NOMO-1 treated with DMSO at 0.1 percent for 48 hours (cell line): ENCODE data around the gene CCDC116.
A peak's percentile ranks its signal among the peaks of the same experiment; 100 is the strongest.
"Not testable (repeated sequence)": the region's sequence is repeated elsewhere in the genome, so short reads cannot be mapped to it uniquely, and the experiment has no call there.

Source experiments
- DNase-seq: peaks from one replicate; lab custom pipeline; 2025; ENCODE audit not compliant: unreplicated experiment; lab: John Stamatoyannopoulos, UW

CCDC116 gene

GRCh38 chr22:21629255-21630149 lies 3.1 kb upstream of the CCDC116 start, which contains the start of gene YDJC:
Gene YDJC, minus strand, starts transcription at chr22:21630022. Its CDS starts 8 bp downstream, at chr22:21630014.
- DNase-seq: peak; percentile 94

GRCh38 chr22:21631025-21631424 lies 1.5 kb upstream of the CCDC116 start:
- DNase-seq: no peak

DNA sequence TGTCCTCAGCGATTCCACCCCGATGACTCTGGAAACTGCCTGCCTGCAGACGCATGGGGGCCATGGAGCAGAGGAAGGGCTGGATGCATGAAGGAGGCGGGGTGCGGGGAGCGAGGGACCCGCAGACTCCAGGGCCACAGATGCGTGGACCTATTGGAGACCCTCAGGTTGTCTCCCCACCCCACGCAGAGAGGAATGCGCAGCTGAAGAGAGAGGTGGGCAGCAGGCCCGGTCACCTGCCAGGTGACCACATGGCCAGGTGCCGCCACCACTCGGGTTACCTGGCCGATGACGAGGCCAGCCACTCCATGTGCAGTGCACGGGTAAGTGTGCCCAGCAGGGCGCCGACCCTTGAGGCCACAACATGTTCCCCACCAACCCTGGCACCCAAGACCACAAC lies 371 bp downstream of the CCDC116 start:
- DNase-seq: no peak

DNA sequence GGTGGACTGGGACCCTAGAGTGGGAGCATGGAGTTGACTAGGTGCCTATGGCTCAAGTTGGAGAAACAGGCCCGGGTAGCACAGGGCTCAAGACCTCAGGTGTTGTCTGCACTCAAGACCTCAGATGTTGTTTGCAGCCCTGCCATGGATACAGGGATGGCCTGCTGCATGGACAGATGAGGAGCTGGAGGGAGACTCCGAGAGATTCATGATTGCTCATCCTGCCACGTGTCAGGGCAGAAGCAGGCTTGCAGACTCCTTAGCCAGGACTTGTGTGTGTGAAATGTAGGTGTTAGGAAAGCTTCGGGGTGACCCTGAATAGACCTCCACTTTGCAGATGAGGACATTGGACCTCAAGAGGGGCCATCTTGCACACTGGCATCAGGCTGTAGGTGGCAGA lies 921 bp downstream of the CCDC116 start:
- DNase-seq: no peak

DNA sequence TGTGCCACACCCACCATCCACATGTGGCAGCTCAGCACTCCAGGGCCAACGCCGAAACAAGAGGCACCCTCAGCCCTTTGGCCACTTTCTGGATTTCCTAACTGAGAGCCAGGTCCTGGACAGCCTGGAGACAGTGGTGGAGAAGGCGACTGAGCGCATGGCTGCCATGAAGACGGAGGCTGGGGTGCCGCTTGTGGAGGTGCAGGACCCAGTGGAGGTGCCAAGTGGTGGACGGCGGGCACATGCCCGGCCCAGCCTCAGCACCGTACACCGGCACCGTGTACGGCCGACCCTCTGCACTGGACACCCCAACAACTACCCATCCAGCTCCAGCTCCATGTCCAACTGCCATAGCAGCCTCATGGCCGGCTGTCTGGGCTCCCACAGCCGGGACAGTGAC lies 1.5 kb downstream of the CCDC116 start:
- no peak for DNase-seq

DNA sequence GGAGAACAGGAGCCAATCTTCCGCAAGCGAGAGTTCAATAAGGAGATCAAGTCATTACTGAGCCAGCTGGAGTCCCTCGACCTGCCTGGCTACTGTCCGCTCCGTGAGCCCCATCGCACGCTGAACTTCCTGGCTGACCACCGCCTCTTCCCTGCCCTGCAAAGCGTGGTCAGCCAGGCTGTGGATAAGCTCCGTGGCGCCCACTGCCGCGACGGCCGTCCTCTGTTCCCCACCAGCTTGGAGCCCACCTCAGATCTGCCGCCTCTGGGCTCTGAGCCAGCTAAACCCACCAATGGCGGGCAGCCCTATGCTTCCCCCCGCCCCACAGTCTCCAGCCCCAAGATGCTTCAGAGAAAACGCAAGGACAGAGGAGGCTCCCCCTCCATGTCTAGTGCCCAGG lies 2.3 kb downstream of the CCDC116 start:
- DNase-seq: no peak

GRCh38 chr22:21635771-21636510 lies 3.4 kb downstream of the CCDC116 start:
- DNase-seq: no peak

- DNase-seq: no peak
Measured at GRCh38 chr22:21636629-21637218, 4.2 kb downstream of the CCDC116 start.

DNA sequence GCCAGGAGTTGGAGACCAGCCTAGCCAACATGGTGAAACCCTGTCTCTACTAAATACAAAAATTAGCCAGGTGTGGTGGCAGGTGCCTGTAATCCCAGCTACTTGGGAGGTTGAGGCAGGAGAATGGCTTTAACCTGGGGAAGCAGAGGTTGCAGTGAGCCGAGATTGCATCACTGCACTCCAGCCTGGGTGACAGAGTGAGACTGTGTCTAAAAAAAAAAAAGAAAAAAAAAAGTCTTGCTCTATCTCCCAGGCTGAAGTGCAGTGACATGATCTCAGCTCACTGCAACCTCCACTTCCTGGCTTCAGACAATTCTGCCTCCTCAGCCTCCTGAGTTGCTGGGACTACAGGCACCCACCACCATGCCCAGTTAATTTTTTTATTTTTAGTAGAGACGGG lies 4.9 kb downstream of the CCDC116 start:
- DNase-seq: not testable (repeated sequence)

GRCh38 chr22:21639359-21639758 lies 6.8 kb downstream of the CCDC116 start:
- no peak for DNase-seq

- DNase-seq: no peak
Measured at GRCh38 chr22:21640810-21641209, 8.2 kb downstream of the CCDC116 start.

GRCh38 chr22:21641417-21641788 lies 8.8 kb downstream of the CCDC116 start:
- peak; percentile 59 for DNase-seq

- DNase-seq: peak; percentile 98
Measured at GRCh38 chr22:21641789-21642583, 9.4 kb downstream of the CCDC116 start, which contains the start of gene SDF2L1. Gene SDF2L1, plus strand, starts transcription at chr22:21642302. Its CDS starts 35 bp downstream, at chr22:21642337.

- DNase-seq: peak; percentile 69
Measured at GRCh38 chr22:21642584-21643448, 10.3 kb downstream of the CCDC116 start.

DNA sequence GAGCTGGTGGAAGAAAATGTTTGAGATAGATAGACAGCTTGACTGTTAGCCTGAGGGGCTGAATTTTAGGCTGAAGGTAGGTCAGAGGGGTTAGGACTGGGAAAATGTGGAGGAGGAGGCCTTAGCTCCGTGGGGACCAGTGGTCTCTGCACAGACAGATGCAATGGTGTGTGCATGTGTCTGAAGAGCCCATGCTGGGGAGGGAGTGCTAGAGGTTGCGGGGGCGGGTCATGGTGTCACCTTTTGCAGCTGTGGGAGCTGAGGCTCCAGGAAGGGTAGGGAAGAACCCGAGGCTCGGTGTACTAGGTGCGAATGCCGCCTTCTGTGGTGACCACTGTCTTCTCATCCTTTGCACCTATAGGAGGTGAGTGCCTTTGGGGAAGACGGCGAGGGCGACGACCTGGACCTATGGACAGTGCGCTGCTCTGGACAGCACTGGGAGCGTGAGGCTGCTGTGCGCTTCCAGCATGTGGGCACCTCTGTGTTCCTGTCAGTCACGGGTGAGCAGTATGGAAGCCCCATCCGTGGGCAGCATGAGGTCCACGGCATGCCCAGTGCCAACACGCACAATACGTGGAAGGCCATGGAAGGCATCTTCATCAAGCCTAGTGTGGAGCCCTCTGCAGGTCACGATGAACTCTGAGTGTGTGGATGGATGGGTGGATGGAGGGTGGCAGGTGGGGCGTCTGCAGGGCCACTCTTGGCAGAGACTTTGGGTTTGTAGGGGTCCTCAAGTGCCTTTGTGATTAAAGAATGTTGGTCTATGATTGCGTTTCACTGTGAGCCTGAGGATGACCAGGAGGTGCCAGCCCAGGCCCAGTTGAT lies 11.2 kb downstream of the CCDC116 start:
- no peak for DNase-seq

DNA sequence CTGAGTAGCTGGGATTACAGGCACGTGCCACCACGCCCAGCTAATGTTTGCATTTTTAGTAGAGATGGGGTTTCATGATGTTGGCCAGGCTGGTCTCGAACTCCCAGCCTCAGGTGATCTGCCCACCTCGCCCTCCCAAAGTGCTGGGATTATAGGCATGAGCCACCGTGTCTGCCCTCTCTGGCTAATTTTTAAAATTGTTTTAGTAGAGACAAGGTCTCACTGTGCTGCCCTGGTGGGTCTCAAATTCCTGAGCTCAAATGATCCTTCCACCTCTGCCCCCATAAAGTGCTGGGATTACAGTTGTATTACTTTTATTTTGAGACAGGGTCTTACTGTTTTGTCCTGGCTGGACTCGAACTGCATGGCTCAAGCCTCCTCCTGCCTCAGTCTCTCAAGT lies 13.0 kb downstream of the CCDC116 start:
- DNase-seq: not testable (repeated sequence)

DNA sequence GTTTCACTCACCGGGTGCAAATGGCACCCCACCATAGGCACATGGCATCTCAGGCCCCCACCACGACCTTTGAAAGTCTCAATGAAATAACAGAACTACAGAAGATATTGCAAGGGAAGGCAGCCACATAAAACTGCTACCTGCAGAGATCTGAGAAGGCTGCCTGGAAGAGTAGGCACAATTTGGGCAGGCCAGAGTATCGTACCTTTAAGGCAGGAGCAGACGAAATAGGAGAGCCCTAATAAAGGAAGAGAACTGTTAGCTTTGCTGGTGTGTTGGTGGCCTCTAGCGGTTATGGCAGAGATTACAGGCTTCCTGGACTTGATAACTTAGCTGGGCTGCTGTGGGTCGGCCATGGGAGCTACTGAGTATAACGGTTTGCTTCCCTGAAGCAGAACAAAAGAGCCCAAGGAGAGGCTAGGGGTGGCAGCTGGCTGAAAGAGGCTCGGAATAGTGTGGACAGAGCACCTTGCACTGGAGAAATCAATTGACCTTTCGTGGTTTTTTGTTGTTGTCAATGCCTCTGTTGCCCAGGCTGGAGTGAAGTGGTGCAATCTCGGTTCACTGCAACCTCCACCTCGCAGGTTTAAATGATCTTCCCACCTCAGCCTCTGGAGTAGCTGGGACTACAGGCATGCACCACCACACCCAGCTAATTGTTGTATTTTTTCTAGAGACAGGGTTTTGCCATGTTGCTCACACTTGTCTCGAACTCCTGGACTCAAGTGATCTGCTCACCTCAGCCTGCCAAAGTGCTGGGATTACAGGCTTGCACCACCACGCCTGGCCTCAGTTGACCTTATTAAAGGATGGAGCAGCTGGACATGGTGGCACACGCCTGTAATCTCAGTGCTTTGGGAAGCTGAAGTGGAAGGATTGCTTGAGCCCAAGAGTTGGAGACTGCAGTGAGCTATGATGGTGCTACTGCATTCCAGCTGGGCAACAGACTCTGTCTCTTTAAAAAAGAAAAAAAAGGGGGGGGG lies 14.3 kb downstream of the CCDC116 start:
- DNase-seq: peak; percentile 84

DNA sequence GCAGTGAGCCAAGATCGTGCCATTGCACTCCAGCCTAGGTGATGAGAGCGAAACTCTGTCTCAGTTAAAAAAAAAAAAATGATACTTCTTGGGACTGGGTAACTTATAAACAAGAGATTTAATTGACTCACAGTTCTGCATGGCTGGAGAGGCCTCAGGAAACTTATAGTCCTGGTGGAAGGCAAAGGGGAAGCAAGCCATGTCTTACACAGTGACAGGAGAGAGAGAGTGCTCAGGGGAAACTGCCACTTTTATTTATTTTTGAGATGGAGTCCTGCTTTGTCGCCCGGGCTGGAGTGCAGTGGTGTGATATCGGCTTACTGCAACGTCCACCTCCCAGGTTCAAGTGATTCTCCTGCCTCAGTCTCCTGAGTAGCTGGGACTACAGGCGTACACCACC lies 17.7 kb downstream of the CCDC116 start:
- DNase-seq: no peak
